GM19351 (cell line): ENCODE measurements around the gene ACAP3.
"Not testable (repeated sequence)": the region's sequence is repeated elsewhere in the genome, so short reads cannot be mapped to it uniquely, and the experiment has no call there.

Experiments
- ATAC-seq: cut with Tn5 transposase; IDR thresholded peaks from one replicate; pipeline ENCODE4 v1.9.1; 2021; ENCODE audit warnings: mild to moderate bottlenecking, moderate library complexity; ENCODE audit not compliant: unreplicated experiment

Gene ACAP3

GRCh38 chr1:1317420-1317819 is 9.7 kb upstream of the ACAP3 start:
- ATAC-seq = no peak

GRCh38 chr1:1316199-1316598 is 8.5 kb upstream of the ACAP3 start:
- ATAC-seq = not testable (repeated sequence)

DNA sequence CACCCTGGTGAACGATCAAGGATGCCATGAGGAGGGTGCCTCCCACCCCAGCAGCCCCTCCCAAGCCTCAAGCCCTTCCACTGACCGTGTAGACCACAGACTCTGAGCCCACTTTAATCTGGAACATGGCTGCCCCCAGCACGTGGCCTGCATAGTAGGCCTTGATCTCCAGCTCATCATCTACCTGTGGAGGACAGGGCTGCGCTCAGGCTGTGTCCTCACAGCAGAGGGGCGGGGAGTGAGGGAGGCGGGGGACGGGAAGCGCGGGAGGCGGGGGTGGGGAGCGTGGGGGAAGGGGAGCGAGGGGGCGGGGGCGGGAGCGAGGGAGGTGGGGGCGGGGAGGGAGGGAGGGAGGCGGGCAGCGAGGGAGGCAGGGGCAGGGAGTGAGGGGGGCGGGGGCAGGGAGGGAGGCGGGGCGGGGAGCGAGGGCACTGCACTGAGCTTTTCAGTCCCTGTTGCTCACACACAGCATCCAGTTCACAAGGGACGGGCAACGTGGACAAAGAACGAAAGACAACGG is 7.8 kb upstream of the ACAP3 start:
- no peak for ATAC-seq

DNA sequence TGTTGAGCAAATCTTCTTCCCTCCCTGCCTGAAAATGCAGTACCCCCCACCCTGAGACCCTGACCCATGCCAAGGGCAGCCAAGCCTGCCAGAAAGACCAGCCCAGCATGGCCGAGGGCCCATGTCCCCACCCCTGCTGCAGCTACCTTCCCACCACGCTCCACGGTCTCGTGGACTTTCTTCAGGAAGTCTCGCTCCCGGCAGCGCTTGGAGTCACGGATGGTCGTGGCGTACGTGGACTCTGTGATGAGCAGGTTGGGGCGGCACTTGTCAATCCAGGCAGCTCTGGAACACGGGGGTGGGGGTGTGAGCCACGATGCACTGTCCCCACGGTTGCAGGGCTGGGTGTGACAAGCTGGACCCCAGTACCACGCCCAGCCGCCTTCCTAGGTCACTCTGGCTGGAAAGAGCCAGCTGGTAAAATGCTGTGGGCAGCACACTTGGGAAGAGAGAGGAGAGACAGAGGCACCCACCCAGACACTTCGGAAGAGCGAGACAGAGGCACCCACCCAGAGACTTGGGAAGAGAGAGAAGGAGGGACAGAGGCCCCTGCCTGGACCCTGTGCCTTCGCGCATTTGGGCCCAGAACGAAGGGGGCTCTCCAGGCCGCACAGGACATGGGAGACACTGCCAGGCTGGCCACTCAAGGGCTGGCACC is 7.1 kb upstream of the ACAP3 start:
- ATAC-seq = no peak

DNA sequence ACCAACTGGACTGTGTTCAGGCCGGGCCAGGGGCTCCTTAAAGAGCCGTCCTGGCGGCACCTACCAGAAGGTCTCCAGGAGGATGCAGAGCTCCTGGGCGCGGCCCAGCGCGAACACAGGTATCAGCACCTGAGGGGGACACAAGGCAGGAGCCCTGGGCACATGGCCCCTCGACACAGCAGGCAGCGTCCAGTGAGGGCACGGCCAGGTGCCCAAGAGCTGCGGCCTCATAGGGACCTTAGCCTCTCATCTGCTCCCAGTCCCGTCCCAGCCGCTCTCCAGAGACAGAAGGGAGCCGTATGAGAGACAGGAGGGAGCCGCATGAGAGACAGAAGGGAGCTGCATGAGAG is 6.5 kb upstream of the ACAP3 start:
- no peak for ATAC-seq

DNA sequence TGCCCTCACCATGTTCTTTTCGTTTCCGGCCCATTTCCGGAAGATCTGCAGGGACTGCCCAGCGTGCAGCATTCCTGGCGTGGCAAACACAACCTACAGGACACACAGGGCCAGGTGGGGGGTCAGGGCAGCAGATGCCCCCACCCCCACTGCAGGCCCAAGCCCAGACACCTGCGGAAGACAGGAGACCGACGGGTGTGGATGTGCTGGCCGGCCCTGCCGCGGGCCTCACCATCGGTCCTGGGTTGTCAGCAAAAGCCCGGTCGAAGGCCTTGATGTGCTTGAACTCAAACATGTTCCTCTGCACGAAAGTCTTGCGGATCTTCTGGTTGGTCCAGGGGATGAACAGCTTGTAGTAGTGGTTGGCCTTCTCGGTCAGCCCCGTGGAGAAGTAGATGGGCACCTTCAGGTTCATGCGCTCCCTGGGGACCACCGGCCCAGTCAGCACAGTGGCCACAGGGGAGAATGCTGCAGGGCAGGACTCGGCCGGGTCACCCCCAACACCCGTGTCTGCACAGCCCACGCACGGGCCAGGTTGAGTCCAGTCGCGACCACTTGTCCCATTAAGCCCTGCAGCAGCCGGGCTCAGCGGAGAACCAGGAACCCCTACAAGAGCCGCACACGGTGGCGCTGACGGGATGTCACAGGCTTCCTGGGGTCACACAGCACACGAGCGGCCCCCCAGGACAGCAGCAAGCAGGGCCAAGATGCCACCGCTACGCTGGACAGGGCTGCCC is 5.9 kb upstream of the ACAP3 start:
- ATAC-seq = no peak

DNA sequence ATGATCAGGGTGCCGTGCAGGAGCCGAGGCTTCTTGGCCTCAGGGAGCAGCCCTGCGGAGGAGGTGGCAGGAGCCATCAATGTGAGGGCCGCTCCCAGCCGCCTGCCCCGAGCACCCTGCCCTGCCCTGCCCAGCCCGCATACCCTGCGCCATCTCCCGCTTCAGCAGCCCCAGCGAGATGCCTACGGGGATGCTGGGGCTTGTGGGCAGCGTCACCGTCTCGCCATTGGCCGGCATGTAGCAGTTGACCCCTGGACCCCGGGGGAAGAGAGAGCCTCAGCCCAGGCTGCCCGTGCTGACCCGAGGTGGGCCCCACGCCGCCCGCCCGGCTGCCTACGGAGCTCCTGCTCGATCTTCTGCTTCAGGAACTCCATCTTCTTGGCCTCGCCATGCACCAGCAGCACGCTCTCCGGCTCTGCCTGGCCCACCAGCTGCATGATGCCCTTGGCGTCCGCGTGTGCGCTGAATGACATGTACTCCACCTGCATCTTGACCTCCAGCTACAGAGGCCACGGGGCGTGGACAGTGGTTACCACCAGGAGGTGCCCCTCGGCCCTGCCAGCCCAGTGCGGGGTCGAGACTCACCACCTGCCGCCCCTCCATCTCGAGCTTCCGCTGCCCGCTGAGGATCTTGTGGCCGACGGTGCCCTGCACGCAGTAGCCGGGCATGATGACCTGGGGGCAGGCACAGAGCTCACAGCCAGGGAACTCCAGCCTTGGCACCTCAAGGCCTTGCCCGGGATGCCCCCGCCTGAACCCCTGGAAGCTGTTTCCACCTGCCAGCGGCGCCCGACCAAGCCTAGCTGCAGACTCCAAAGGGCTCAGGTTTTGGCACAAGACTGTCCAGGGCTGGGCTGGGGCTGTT is 5.0 kb upstream of the ACAP3 start:
- no peak for ATAC-seq

DNA sequence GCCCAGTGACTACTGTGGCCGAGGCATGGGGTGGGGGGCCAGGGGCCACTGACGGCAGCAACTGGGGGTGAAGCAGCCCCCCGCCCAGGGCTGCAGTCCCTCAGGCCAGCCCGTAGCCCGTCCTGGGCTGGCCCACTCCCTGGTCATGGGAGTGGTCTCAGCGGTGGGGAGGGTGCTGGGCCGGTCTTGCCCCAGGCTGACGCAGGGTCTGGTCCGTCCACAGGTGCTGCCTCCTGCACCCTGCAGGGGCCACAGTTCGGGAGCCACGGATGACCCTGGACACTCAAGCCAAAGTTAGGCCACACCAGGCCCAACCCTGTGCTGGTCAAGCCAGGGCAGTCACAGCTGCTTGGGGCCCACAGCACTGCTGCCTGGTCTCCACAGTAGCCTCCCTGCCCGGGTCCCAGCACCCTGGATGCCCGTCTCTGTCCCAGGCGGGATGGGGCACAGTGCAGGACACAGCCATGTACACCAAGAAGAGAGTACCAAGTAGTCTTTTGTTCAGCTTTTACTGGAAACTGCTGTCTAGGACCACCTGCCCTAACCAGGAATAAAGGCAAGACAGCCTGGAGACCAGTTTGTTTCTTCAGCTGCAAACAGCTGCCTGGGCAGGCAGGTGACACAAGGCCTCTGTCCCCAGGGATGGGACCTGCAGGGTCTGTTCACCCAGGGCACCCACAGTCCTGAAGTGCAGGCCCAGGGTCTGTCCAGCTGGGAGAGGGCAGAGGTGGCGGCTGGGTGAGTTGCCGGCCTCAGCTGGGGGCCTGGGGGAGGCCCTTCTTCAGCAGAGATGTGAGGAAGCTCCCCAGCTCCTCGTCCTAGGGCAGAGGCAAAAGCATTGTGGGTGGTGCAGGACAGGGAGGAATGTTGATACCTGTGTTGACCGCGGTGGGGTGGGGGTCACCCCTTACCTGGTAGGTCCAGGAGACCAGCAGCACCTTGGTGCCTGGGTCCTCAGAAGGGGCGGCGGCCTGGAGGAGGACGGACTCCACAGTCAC is 3.7 kb upstream of the ACAP3 start:
- ATAC-seq = no peak

DNA sequence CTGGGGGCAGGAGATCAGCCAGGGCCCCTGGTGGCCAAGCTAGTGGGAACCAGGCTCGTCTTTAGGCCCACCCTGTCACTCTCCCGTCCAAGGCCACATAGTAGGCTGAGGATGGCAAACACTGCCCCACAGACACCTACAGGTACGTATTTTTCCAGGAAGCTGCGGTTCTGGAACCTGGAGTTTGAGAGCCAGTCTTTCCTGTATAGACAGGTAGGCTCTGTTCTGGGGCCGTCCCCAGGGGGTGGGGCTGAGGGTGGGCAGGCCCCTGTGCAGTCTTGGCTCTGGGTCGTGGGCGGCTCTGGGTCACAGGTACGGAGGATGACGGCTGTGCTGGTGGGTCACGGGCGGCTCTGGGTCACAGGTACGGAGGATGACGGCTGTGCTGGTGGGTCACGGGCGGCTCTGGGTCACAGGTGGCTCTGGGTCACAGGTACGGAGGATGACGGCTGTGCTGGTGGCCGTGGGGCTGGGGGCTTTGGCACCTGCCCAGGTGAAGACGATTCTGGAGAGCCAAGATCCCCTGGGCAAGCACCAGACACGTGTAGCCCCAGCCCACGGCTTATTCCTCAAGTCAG is 2.8 kb upstream of the ACAP3 start:
- ATAC-seq = no peak

DNA sequence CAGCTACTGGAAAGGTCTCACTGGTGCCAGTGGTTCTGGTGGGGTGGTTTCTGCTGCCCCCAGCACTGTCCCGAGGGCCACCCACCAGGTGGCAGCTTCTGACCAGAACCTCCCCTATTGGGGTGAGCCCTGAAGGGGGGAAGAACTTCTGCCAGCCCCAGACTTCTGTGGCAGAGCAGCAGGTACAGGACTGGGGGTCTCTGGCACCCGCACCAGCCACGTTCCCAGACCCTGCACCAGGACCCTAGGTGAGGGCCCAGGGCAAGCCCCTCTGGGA is 2.3 kb upstream of the ACAP3 start:
- ATAC-seq = no peak

DNA sequence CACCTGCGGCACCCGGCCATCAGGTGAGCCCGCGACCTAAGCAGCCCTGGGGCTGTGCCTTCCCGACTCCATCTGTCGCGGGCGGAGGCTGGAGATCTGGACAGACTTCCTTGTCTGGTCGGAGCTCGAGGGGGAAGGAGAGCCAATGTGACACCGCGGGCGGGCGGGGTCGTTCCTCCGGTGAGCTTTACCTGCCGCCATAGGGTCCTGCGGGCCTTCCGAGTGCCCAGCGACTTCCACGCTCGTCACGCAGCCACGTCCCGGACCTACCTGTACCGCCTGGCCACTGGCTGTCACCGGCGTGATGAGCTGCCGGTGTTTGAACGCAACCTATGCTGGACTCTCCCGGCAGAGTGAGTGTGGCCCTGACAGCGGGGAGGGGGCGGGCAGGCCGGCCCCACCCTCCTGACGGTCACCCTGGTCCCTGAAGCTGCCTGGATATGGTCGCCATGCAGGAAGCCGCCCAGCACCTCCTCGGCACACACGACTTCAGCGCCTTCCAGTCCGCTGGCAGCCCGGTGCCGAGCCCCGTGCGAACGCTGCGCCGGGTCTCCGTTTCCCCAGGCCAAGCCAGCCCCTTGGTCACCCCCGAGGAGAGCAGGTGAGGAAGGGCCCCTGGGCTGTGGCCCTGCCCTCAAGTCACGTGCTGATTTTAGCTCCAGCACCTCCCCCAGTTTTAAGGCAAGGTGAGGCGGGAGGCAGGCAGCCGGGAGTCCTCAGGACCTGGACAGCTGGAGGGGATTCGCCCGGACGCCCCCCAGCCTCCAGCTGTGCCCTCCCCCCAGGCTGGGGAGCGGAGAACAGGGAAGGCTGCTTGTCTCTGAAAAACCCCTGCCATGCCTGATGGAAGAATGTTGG is 1.8 kb upstream of the ACAP3 start:
- no peak for ATAC-seq

DNA sequence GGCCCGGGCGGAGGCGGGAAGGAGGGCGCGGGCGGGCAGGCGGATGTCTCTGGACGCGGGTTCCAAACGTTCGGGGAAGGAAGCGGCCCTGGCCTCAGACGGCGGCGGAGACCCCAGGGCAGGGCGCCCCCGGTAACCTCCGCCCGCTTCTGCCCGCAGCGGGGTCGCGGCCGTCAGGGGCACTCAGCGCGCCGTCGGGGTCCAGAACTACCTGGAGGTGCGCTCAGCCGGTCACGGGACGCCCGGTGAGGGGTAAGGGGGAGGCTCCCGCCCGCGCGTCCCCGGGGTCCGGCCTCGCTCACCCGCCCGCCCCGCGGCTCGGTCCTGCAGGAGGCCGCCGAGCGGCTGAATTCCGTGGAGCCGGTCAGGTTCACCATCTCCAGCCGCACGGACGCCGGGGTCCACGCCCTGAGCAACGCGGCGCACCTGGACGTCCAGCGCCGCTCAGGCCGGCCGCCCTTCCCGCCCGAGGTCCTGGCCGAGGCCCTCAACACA is 1.1 kb upstream of the ACAP3 start:
- no peak for ATAC-seq

DNA sequence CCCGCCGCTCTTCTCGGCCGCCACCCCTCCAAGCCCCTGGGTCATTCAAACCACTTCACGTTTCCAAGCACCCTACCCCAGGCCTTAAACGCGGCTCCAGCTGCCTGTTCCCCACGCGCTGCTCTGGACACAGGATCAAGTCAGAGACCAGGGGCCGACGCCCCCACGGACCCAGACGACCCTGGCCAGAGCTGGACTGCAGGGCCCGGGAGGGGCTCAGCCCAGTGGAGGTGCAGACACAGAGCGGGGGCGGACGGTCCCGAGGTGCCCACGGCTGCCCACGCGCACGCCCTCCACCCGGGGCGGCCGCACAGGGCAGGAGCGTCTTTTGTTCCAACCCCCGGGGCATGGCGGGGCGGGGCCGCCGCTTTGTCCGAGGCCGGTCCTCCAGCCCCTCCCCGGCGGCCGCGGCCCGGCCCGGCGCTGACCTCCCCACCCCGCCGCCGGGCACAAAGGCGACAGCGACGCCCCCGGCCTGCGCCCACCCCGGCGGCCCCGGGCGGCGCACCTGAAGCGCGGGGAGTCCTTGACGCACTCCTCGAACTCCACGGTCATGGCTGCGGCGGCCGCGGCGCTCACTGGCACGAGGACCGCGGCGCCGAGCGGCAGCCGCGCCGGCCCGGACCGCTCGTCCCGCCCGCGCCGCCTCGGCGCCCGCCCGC is 338 bp downstream of the ACAP3 start:
- no peak for ATAC-seq

DNA sequence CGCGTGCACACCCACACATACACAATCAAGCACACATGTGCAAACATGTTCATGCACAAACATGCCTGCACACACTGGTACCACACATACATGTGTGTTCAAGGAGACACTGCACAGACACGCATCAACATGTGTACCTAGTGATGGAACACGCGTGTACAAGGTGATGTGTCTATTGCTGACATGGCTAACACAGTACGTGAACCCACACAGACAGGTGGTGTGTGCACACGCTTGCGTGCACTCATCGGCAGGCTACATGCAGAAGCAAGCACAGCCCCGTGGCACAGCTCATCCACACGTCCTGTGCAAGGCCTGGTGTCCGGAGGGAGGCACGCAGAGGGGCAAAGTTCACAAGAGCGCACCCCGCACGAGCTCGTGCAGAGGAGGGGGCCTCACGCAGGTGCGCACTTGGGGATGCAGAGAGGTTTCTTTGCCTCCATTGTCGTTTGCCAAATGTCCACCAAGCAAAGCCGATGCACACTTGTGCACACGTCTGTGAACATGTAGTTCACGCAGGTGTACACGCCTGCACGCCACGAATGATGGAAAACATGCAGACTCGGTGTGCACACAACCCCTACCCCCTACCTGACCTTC is 969 bp downstream of the ACAP3 start:
- ATAC-seq = no peak

DNA sequence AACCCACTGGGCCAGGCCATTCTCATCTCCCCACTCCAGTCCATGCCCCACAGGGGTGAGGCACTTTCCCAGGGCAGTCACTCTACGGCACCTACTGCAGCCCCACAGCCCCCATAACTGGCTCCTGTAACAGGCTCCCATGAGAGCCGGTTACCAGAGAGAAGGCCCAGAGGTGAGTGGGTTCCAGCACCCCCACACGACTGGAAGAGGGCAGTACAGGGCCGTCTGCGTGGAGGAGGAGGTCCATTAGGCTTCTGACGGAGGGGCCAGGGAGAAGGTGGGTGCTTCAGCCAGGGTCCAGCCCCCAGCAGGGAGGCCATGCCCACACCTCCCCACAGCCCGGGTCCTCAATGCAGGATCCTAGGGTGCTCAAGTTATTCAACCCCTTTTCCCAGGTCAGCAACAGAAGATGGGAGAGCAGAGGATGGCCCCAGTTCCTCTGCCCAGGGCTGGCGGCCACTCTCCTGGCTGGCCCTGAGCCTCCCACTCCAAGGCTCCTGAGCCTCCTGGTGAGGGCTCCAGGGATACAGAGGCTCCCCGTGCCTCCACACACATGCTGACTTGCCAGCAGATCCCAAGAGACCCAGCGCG is 1.6 kb downstream of the ACAP3 start:
- no peak for ATAC-seq

DNA sequence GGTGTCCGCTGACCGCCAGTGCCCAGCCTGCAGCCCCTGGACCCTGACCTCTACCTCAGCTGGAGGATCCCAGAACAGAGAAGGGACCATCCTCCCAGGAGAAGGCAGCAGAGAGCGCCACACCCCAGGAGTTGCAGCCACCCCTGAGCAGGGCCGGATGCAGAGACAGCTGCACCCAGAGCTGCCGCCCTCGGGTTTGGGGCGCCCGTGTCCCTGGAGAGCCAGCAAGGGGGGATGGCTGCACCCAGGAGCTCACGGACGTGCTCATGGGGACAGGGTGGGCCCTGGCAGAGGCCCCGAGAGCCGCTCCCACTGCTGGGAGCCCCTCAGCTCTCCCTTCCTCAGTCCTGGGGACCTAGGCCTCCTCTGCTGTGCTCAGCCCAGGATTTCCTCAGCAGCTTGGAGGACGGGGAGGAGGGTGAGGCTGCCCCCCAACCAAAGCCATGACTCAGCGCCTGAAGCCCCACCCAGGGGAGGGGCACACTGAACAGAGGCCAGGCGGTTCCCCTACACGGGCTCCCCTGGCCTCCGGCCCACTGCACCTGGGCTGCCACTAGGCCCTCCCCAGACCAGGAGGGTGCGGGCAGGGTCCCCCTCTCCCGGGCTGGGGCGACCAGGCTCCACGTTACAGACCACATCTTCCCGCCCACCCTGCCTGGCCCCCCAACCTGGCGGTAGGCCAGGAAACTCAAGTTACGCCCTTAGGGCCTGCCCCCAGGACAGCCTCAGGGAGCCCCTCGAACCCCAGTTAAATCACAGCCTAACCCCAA is 2.2 kb downstream of the ACAP3 start:
- ATAC-seq = no peak
